NCI-H1436 treated with DMSO at 0.1 percent for 48 hours (cell line): ENCODE results near the gene DLGAP4.

Source experiments
- DNase-seq: peaks from one replicate; lab custom pipeline; 2025; lab: John Stamatoyannopoulos, UW

Gene DLGAP4

GRCh38 chr20:36305602-36306551 is at the start of gene DLGAP4:
Gene DLGAP4, plus strand, starts transcription at chr20:36306339. Its CDS starts 125,379 bp downstream, at chr20:36431718.
- no peak for DNase-seq

- DNase-seq, result no peak
Observed at GRCh38 chr20:36259177-36260061, 46.7 kb upstream of the DLGAP4 start.

- DNase-seq, result no peak
Observed at GRCh38 chr20:36260316-36260715, 45.8 kb upstream of the DLGAP4 start.

- no peak for DNase-seq
Observed at GRCh38 chr20:36261389-36262105, 44.6 kb upstream of the DLGAP4 start.

- no peak for DNase-seq
Observed at GRCh38 chr20:36262440-36262839, 43.7 kb upstream of the DLGAP4 start.

GRCh38 chr20:36264426-36265246 is 41.5 kb upstream of the DLGAP4 start:
- no peak for DNase-seq

GRCh38 chr20:36266189-36266588 is 40.0 kb upstream of the DLGAP4 start:
- no peak for DNase-seq

- no peak for DNase-seq
Observed at GRCh38 chr20:36267605-36268381, 38.3 kb upstream of the DLGAP4 start.

- DNase-seq, result no peak
Observed at GRCh38 chr20:36268440-36269342, 37.4 kb upstream of the DLGAP4 start.

GRCh38 chr20:36269507-36269906 is 36.6 kb upstream of the DLGAP4 start:
- DNase-seq, result no peak

GRCh38 chr20:36270744-36271638 is 35.1 kb upstream of the DLGAP4 start:
- no peak for DNase-seq

GRCh38 chr20:36271639-36272546 is 34.2 kb upstream of the DLGAP4 start:
- DNase-seq, result no peak

GRCh38 chr20:36272547-36273220 is 33.5 kb upstream of the DLGAP4 start:
- DNase-seq, result no peak

GRCh38 chr20:36273414-36274180 is 32.5 kb upstream of the DLGAP4 start:
- DNase-seq, result no peak

- no peak for DNase-seq
Observed at GRCh38 chr20:36274181-36274841, 31.8 kb upstream of the DLGAP4 start.
